ENCODE results near the gene RAN. TPM values are rescaled to one million over a fixed set of nuclear protein-coding genes. Genes with fewer than 3 reads are reported as not detected.
"Not testable (repeated sequence)": the region's sequence is repeated elsewhere in the genome, so short reads cannot be mapped to it uniquely, and the experiment has no call there.

Gene RAN
- total RNA-seq, 1 donor from 2014 or later: 431 TPM

GRCh38 chr12:130849561-130850417 lies 22.1 kb upstream of the RAN start:
- no peak for DNase-seq (ENCODE audit: extremely low read depth, low read depth, low spot score)

GRCh38 chr12:130850418-130851021 lies 21.3 kb upstream of the RAN start:
- no peak for DNase-seq (ENCODE audit: extremely low read depth, low read depth, low spot score)

- DNase-seq (ENCODE audit: extremely low read depth, low read depth, low spot score): no peak
Observed at GRCh38 chr12:130856088-130856487, 15.8 kb upstream of the RAN start.

- DNase-seq (ENCODE audit: extremely low read depth, low read depth, low spot score): no peak
Observed at GRCh38 chr12:130858084-130858483, 13.8 kb upstream of the RAN start.

GRCh38 chr12:130859161-130859560 lies 12.7 kb upstream of the RAN start:
- DNase-seq (ENCODE audit: extremely low read depth, low read depth, low spot score): no peak

GRCh38 chr12:130860311-130860710 lies 11.6 kb upstream of the RAN start:
- DNase-seq (ENCODE audit: extremely low read depth, low read depth, low spot score): no peak

- no peak for DNase-seq (ENCODE audit: extremely low read depth, low read depth, low spot score)
Observed at GRCh38 chr12:130862161-130862560, 9.7 kb upstream of the RAN start.

GRCh38 chr12:130862771-130863170 lies 9.1 kb upstream of the RAN start:
- not testable (repeated sequence) for DNase-seq (ENCODE audit: extremely low read depth, low read depth, low spot score)

- no peak for DNase-seq (ENCODE audit: extremely low read depth, low read depth, low spot score)
Observed at GRCh38 chr12:130863298-130863697, 8.6 kb upstream of the RAN start.

GRCh38 chr12:130868412-130868811 lies 3.5 kb upstream of the RAN start:
- no peak for DNase-seq (ENCODE audit: extremely low read depth, low read depth, low spot score)

GRCh38 chr12:130870442-130871285 lies 1.2 kb upstream of the RAN start:
- no peak for DNase-seq (ENCODE audit: extremely low read depth, low read depth, low spot score)

- no peak for DNase-seq (ENCODE audit: extremely low read depth, low read depth, low spot score)
Observed at GRCh38 chr12:130872179-130873096, 572 bp downstream of the RAN start.

- DNase-seq (ENCODE audit: extremely low read depth, low read depth, low spot score): no peak
Observed at GRCh38 chr12:130873106-130873795, 1.4 kb downstream of the RAN start.

- DNase-seq (ENCODE audit: extremely low read depth, low read depth, low spot score): no peak
Observed at GRCh38 chr12:130873825-130874224, 2.0 kb downstream of the RAN start.

- no peak for DNase-seq (ENCODE audit: extremely low read depth, low read depth, low spot score)
Observed at GRCh38 chr12:130874696-130875095, 2.8 kb downstream of the RAN start.

- no peak for DNase-seq (ENCODE audit: extremely low read depth, low read depth, low spot score)
Observed at GRCh38 chr12:130875193-130875592, 3.3 kb downstream of the RAN start.

GRCh38 chr12:130875708-130876107 lies 3.8 kb downstream of the RAN start:
- DNase-seq (ENCODE audit: extremely low read depth, low read depth, low spot score): not testable (repeated sequence)

- no peak for DNase-seq (ENCODE audit: extremely low read depth, low read depth, low spot score)
Observed at GRCh38 chr12:130876297-130876696, 4.4 kb downstream of the RAN start.

- no peak for DNase-seq (ENCODE audit: extremely low read depth, low read depth, low spot score)
Observed at GRCh38 chr12:130876758-130877157, 4.9 kb downstream of the RAN start.

- no peak for DNase-seq (ENCODE audit: extremely low read depth, low read depth, low spot score)
Observed at GRCh38 chr12:130877333-130877732, 5.5 kb downstream of the RAN start.
